Peyer's patch (tissue), 4 donors: ENCODE results near the gene RND3.
A peak's percentile ranks its signal among the peaks of the same experiment; 100 is the strongest.

Source experiments
- CTCF ChIP-seq, 6 experiments: fragments of 450-650 bp in 4 of 6; fragments of 200-600 bp in 2 of 6; sonication (generic) in 1 of 6; IDR thresholded peaks; one replicate each; pipeline ENCODE4 v1.5.1; 2017 to 2019; ENCODE audit warnings: antibody characterized with exemption in 6 of 6, mild to moderate bottlenecking in 3 of 6, moderate library complexity in 1 of 6
- POLR2A ChIP-seq, 2 donors: fragments of 450-650 bp; IDR thresholded peaks; one replicate each; pipeline ENCODE4 v1.5.1; 2017; ENCODE audit warnings: antibody characterized with exemption in 2 of 2, mild to moderate bottlenecking in 2 of 2, moderate library complexity in 2 of 2

GRCh38 chr2:150477347-150477746 lies 10.1 kb downstream of the RND3 start:
- peak in 3 of 6 experiments; percentile 3 to 29 (median 21) for TF ChIP-seq CTCF (IDR thresholded peaks at IDR 0.05)
- no peak for TF ChIP-seq POLR2A (IDR thresholded peaks at IDR 0.05)
